H9 (cell line): Measurements from ENCODE around the gene NOS3. TPM values are rescaled to one million over a fixed set of nuclear protein-coding genes. Genes with fewer than 3 reads are reported as not detected.

Source experiments
- DNase-seq: peaks from one replicate; pipeline ENCODE4 v3.0.0-alpha.2; 2017
- H2AFZ ChIP-seq: one replicate; pipeline ENCODE4 v1.6.1; 2013; ENCODE audit warnings: mild to moderate bottlenecking, low read length, control low read depth, moderate library complexity
- H2AK5ac ChIP-seq: 2 replicates; pipeline ENCODE4 v1.6.1; 2013; ENCODE audit warnings: low read length, control low read depth, mixed read lengths; ENCODE audit not compliant: insufficient read length
- H2BK120ac ChIP-seq: one replicate; pipeline ENCODE4 v1.6.1; 2013; ENCODE audit warnings: low read depth, mild to moderate bottlenecking, low read length, control low read depth, inconsistent platforms; ENCODE audit not compliant: poor library complexity, severe bottlenecking
- H2BK12ac ChIP-seq: 2 replicates; pipeline ENCODE4 v1.6.1; 2013; ENCODE audit warnings: low read length, control low read depth, mixed read lengths, low read depth; ENCODE audit not compliant: insufficient read length
- H2BK15ac ChIP-seq: 2 replicates; pipeline ENCODE4 v1.6.1; 2013; ENCODE audit warnings: low read depth, low read length, control low read depth
- H2BK20ac ChIP-seq: one replicate; pipeline ENCODE4 v1.6.1; 2013; ENCODE audit warnings: low read depth, mild to moderate bottlenecking, low read length, control low read depth, inconsistent platforms; ENCODE audit not compliant: poor library complexity, severe bottlenecking
- H2BK5ac ChIP-seq: 2 replicates; pipeline ENCODE4 v1.6.1; 2013; ENCODE audit warnings: low read length, control low read depth, mixed read lengths; ENCODE audit not compliant: insufficient read length
- H3K14ac ChIP-seq: 2 replicates; pipeline ENCODE4 v1.6.1; 2013; ENCODE audit warnings: low read length, control low read depth; ENCODE audit not compliant: insufficient read depth
- H3K18ac ChIP-seq: 2 replicates; pipeline ENCODE4 v1.6.1; 2013; ENCODE audit warnings: low read depth, mild to moderate bottlenecking, mixed read lengths, low read length, control low read depth; ENCODE audit not compliant: insufficient read length
- H3K23ac ChIP-seq: 2 replicates; pipeline ENCODE4 v1.6.1; 2013; ENCODE audit warnings: low read length, control low read depth, mixed read lengths, low read depth; ENCODE audit not compliant: insufficient read length
- H3K23me2 ChIP-seq: 2 replicates; pipeline ENCODE4 v1.6.1; 2013; ENCODE audit warnings: low read depth, mild to moderate bottlenecking, mixed read lengths, low read length, control low read depth; ENCODE audit not compliant: insufficient read length, poor library complexity, severe bottlenecking
- H3K27ac ChIP-seq: 2 replicates; pipeline ENCODE4 v1.5.1; 2013; ENCODE audit warnings: low read length, control low read depth, mixed read lengths, low read depth; ENCODE audit not compliant: insufficient read length
- H3K27me3 ChIP-seq: 2 replicates; pipeline ENCODE4 v1.6.1; 2013; ENCODE audit warnings: low read length, control low read depth, inconsistent platforms; ENCODE audit not compliant: insufficient read depth
- H3K4ac ChIP-seq: 2 replicates; pipeline ENCODE4 v1.6.1; 2013; ENCODE audit warnings: low read depth, mild to moderate bottlenecking, control low read depth, inconsistent platforms, low read length, moderate library complexity
- H3K4me1 ChIP-seq: 2 replicates; pipeline ENCODE4 v1.6.1; 2013; ENCODE audit warnings: low read length, control low read depth, inconsistent platforms; ENCODE audit not compliant: insufficient read depth
- H3K4me2 ChIP-seq: 2 replicates; pipeline ENCODE4 v1.6.1; 2013; ENCODE audit warnings: low read length, control low read depth, mixed read lengths; ENCODE audit not compliant: insufficient read length, insufficient read depth
- H3K56ac ChIP-seq: 2 replicates; pipeline ENCODE4 v1.6.1; 2013; ENCODE audit warnings: low read depth, mild to moderate bottlenecking, mixed read lengths, low read length, control low read depth; ENCODE audit not compliant: insufficient read length
- H3K79me1 ChIP-seq: 2 replicates; pipeline ENCODE4 v1.6.1; 2013; ENCODE audit warnings: low read depth, mild to moderate bottlenecking, moderate library complexity, low read length, control low read depth, inconsistent platforms; ENCODE audit not compliant: insufficient read depth, poor library complexity, severe bottlenecking
- H3K79me2 ChIP-seq: 2 replicates; pipeline ENCODE4 v1.6.1; 2013; ENCODE audit warnings: low read length, control low read depth, inconsistent platforms; ENCODE audit not compliant: insufficient read depth
- H3K9ac ChIP-seq: 2 replicates; pipeline ENCODE4 v1.6.1; 2013; ENCODE audit warnings: low read length, control low read depth, mixed read lengths; ENCODE audit not compliant: insufficient read length; ENCODE audit errors: extremely low read depth
- H3K9me3 ChIP-seq: one replicate; pipeline ENCODE4 v1.6.1; 2013; ENCODE audit warnings: low read depth, low read length, inconsistent platforms; ENCODE audit not compliant: control insufficient read depth
- H3T11ph ChIP-seq: one replicate; pipeline ENCODE4 v1.6.1; 2013; ENCODE audit warnings: mild to moderate bottlenecking, low read length, control low read depth, inconsistent platforms
- H4K20me1 ChIP-seq: one replicate; pipeline ENCODE4 v1.6.1; 2013; ENCODE audit not compliant: control insufficient read depth, insufficient read length, insufficient read depth
- H4K5ac ChIP-seq: 2 replicates; pipeline ENCODE4 v1.6.1; 2013; ENCODE audit warnings: low read depth, mild to moderate bottlenecking, mixed read lengths, low read length, control low read depth; ENCODE audit not compliant: insufficient read length
- H4K8ac ChIP-seq: replicated peaks from 2 replicates; pipeline ENCODE4 v1.6.1; 2013; ENCODE audit warnings: low read length, control low read depth, mixed read lengths, low read depth; ENCODE audit not compliant: insufficient read length
- H4K91ac ChIP-seq: 2 replicates; pipeline ENCODE4 v1.6.1; 2013; ENCODE audit warnings: low read depth, mild to moderate bottlenecking, moderate library complexity, mixed read lengths, low read length, control low read depth; ENCODE audit not compliant: insufficient read length
- H3K27ac Mint-ChIP-seq, 3 experiments: 2 replicates in 2 of 3; 3 replicates in 1 of 3; pipeline ENCODE4 v1.8.0; 2020 to 2021; ENCODE audit warnings: mixed read lengths in 3 of 3, mild to moderate bottlenecking in 1 of 3, moderate library complexity in 1 of 3
- H3K27me3 Mint-ChIP-seq: 2 replicates; pipeline ENCODE4 v1.8.0; 2021; ENCODE audit warnings: low read depth, mild to moderate bottlenecking, moderate library complexity, mixed read lengths
- H3K36me3 Mint-ChIP-seq, 3 experiments: 2 replicates in 2 of 3; 3 replicates in 1 of 3; pipeline ENCODE4 v1.8.0; 2020 to 2021; ENCODE audit warnings: low read depth in 3 of 3, mixed read lengths in 3 of 3; ENCODE audit not compliant: insufficient read depth in 1 of 3
- H3K4me1 Mint-ChIP-seq, 2 experiments: 2 replicates each; pipeline ENCODE4 v1.8.0; 2020; ENCODE audit warnings: mixed read lengths in 2 of 2
- H3K4me3 Mint-ChIP-seq, 2 experiments: 2 replicates in 1 of 2; 3 replicates in 1 of 2; pipeline ENCODE4 v1.8.0; 2020 to 2021; ENCODE audit warnings: mild to moderate bottlenecking in 2 of 2, mixed read lengths in 2 of 2, moderate library complexity in 1 of 2
- H3K9me3 Mint-ChIP-seq, 2 experiments: 2 replicates in 1 of 2; 3 replicates in 1 of 2; pipeline ENCODE4 v1.8.0; 2020; ENCODE audit warnings: mild to moderate bottlenecking in 2 of 2, mixed read lengths in 2 of 2, moderate library complexity in 1 of 2
- CTCF ChIP-seq: fragments of 200-600 bp; sonication (generic); conservative IDR thresholded peaks from 3 replicates; pipeline ENCODE4 v1.8.0; 2021; ENCODE audit warnings: antibody characterized with exemption, mild to moderate bottlenecking
- WGBS: extraction: QIAGEN DNeasy Blood & Tissue Kit; methylation state at CpG from one replicate; pipeline ENCODE4 v1.1.7; 2013; ENCODE audit warnings: missing lambda C conversion rate, low lambda C conversion rate, mixed read lengths; ENCODE audit not compliant: insufficient read length; ENCODE audit errors: extremely low coverage; 5-methylcytosine and 5-hydroxymethylcytosine counted together
- total RNA-seq: library from RNA; stranded (reverse); gene quantifications from 2 replicates; pipeline ENCODE4 v1.2.1, GENCODE V29; 2021

NOS3 gene
- total RNA-seq, 1 experiment from 2014 or later, result 4.5 TPM

- no peak for DNase-seq
These were observed 39.7 kb upstream of the NOS3 start for GRCh38 chr7:150951181-150951520.

More at GRCh38 chr7:150951181-150951520, 39.7 kb upstream of the NOS3 start:
- no peaks in the 10 kb centered on the region for H3K79me1 ChIP-seq
- H3K4me2 ChIP-seq, result no peak overlapping the region
- H3K4me1 ChIP-seq, result no peaks in the 10 kb centered on the region; the same call in 1 of the 2 replicates
- H3K27ac Mint-ChIP-seq, result no peak overlapping the region
- H2AFZ ChIP-seq, result no peak overlapping the region
- H2AK5ac ChIP-seq, result no peak overlapping the region
- no peaks in the 10 kb centered on the region; a peak in 1 of 5 replicates for H3K9me3 Mint-ChIP-seq
- no peak overlapping the region for H4K5ac ChIP-seq
- no peak overlapping the region for H3K9ac ChIP-seq
- no peak overlapping the region for H3K4ac ChIP-seq
- H3K4me1 Mint-ChIP-seq, result peaks cover 32 to 38% of the 10 kb centered on the region in 2 experiments
- H3K23me2 ChIP-seq, result no peaks in the 10 kb centered on the region
- no peak overlapping the region for H4K8ac ChIP-seq
- no CpG with 5 or more reads among the region's 16 CpGs for WGBS
- no peak overlapping the region for H3K56ac ChIP-seq
- H3K27ac ChIP-seq, result no peak overlapping the region
- H4K20me1 ChIP-seq, result no peaks in the 10 kb centered on the region
- peaks cover 0 to 12% (median 0%) of the 10 kb centered on the region in 3 experiments; a peak in 3 of 7 replicates for H3K36me3 Mint-ChIP-seq
- H2BK12ac ChIP-seq, result no peak overlapping the region
- no peaks in the 10 kb centered on the region for H3K9me3 ChIP-seq
- no peaks in the 10 kb centered on the region for H3K79me2 ChIP-seq
- H4K91ac ChIP-seq, result no peak overlapping the region
- no peak overlapping the region for H2BK120ac ChIP-seq
- H3K18ac ChIP-seq, result no peak overlapping the region
- H3K4me3 Mint-ChIP-seq, result no peak overlapping the region
- H3K27me3 Mint-ChIP-seq, result peaks cover 3% of the 10 kb centered on the region
- no peak overlapping the region for H3K23ac ChIP-seq
- H3K27me3 ChIP-seq, result no peaks in the 10 kb centered on the region
- no peak overlapping the region for H2BK20ac ChIP-seq
- H3K14ac ChIP-seq, result no peak overlapping the region
- no peak overlapping the region for H2BK15ac ChIP-seq
- no peak for TF ChIP-seq CTCF
- no peak overlapping the region for H2BK5ac ChIP-seq
- no peak overlapping the region for H3T11ph ChIP-seq
